MM.1S (cell line): ENCODE data around the gene SPCS2.
"Not testable (repeated sequence)": the region's sequence is repeated elsewhere in the genome, so short reads cannot be mapped to it uniquely, and the experiment has no call there.

Source experiments
- DNase-seq: peaks from one replicate; pipeline ENCODE4 v3.0.0-alpha.2; 2015
- H2AFZ ChIP-seq: fragments of 300-600 bp; sonication (generic); 2 replicates; pipeline ENCODE4 v1.6.0; 2016; ENCODE audit warnings: antibody characterized with exemption, low read length
- H3F3A ChIP-seq: fragments of 300-600 bp; sonication (generic); 2 replicates; pipeline ENCODE4 v1.6.1; 2016; ENCODE audit warnings: mild to moderate bottlenecking, antibody characterized with exemption, low read length, moderate library complexity, mixed read lengths; ENCODE audit not compliant: insufficient read depth
- H3K27ac ChIP-seq: fragments of 300-600 bp; sonication (generic); 2 replicates; pipeline ENCODE4 v1.5.1; 2016; ENCODE audit warnings: mild to moderate bottlenecking, low read length
- H3K27me3 ChIP-seq: fragments of 300-600 bp; sonication (generic); replicated peaks from 2 replicates; pipeline ENCODE4 v1.6.0; 2016; ENCODE audit warnings: low read length; ENCODE audit not compliant: insufficient read depth
- H3K36me3 ChIP-seq: fragments of 300-600 bp; sonication (generic); replicated peaks from 2 replicates; pipeline ENCODE4 v1.6.1; 2016; ENCODE audit warnings: mild to moderate bottlenecking, low read length, mixed read lengths; ENCODE audit not compliant: insufficient read depth
- H3K4me1 ChIP-seq: fragments of 300-600 bp; sonication (generic); 2 replicates; pipeline ENCODE4 v1.6.1; 2016; ENCODE audit warnings: low read length, mixed read lengths
- H3K4me2 ChIP-seq: fragments of 300-600 bp; sonication (generic); 2 replicates; pipeline ENCODE4 v1.6.0; 2016; ENCODE audit warnings: low read depth, low read length
- H3K4me3 ChIP-seq: fragments of 300-600 bp; sonication (generic); 2 replicates; pipeline ENCODE4 v1.5.1; 2016; ENCODE audit warnings: low read length, mixed read lengths
- H3K79me2 ChIP-seq: fragments of 300-600 bp; sonication (generic); 2 replicates; pipeline ENCODE4 v1.6.1; 2016; ENCODE audit warnings: mixed run types, low read length, mixed read lengths
- H3K9ac ChIP-seq: fragments of 300-600 bp; sonication (generic); 2 replicates; pipeline ENCODE4 v1.6.1; 2016; ENCODE audit warnings: low read length, mixed read lengths
- H3K9me2 ChIP-seq: fragments of 300-600 bp; sonication (generic); replicated peaks from 2 replicates; pipeline ENCODE4 v1.6.1; 2016; ENCODE audit warnings: mild to moderate bottlenecking, low read length, mixed read lengths; ENCODE audit not compliant: insufficient read depth
- H3K9me3 ChIP-seq: fragments of 300-600 bp; sonication (generic); replicated peaks from 2 replicates; pipeline ENCODE4 v1.6.1; 2016; ENCODE audit warnings: mild to moderate bottlenecking, low read length, mixed read lengths; ENCODE audit not compliant: insufficient read depth
- H4K20me1 ChIP-seq: fragments of 300-600 bp; sonication (generic); 2 replicates; pipeline ENCODE4 v1.6.1; 2016; ENCODE audit warnings: mild to moderate bottlenecking, low read length, moderate library complexity, mixed read lengths; ENCODE audit not compliant: insufficient read depth
- EZH2 ChIP-seq: fragments of 300-600 bp; sonication (generic); optimal IDR thresholded peaks from 2 replicates; pipeline ENCODE3; 2017; ENCODE audit warnings: low read depth, mild to moderate bottlenecking, antibody characterized with exemption, low read length, mixed read lengths
- EZH2phosphoT487 ChIP-seq: fragments of 300-600 bp; sonication (generic); IDR thresholded peaks from 2 replicates; pipeline ENCODE4 v1.6.1; 2018; ENCODE audit warnings: antibody characterized with exemption, low read length
- TF ChIP-seq, protein P1 (sequence below): fragments of 300-600 bp; sonication (generic); IDR thresholded peaks from 2 replicates; pipeline ENCODE4 v1.5.1; 2016; ENCODE audit warnings: antibody characterized with exemption, low read length, mixed read lengths

SPCS2 gene

DNA sequence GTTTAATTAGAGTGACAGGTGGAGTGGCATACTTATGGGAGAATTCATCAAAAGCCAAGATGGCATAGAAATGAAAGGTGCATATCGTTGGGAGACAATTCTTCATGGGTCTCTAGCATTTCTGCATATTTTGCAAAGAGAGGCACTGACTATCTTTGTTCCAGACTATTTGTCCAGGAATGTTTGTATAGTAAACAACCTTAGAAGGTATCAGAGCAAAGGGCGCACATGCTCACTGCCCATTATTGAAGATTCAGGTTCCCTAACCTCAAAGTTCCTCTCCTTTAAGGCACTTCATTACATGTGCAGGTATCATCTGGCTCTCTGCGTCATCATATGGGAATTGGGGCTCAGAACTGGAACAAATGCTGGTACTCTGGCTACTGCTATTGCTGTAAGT is 35.0 kb downstream of the SPCS2 start:
- H3K4me1 ChIP-seq = no peaks in the 10 kb centered on the region
- H3K27ac ChIP-seq = no peak overlapping the region
- H3K4me2 ChIP-seq = no peak overlapping the region
- peaks cover 3% of the 10 kb centered on the region for H3K79me2 ChIP-seq
- H3K36me3 ChIP-seq = no peaks in the 10 kb centered on the region
- H3K27me3 ChIP-seq = no peaks in the 10 kb centered on the region
- no peak overlapping the region for H3K9ac ChIP-seq
- H4K20me1 ChIP-seq = no peaks in the 10 kb centered on the region
- DNase-seq = no peak
- no peaks in the 10 kb centered on the region for H3K9me2 ChIP-seq
- H3F3A ChIP-seq = peaks cover 49% of the 10 kb centered on the region
- H3K9me3 ChIP-seq = no peaks in the 10 kb centered on the region
- no peak for TF ChIP-seq EZH2phosphoT487
- no peak overlapping the region for H3K4me3 ChIP-seq
- H2AFZ ChIP-seq = no peak overlapping the region

DNA sequence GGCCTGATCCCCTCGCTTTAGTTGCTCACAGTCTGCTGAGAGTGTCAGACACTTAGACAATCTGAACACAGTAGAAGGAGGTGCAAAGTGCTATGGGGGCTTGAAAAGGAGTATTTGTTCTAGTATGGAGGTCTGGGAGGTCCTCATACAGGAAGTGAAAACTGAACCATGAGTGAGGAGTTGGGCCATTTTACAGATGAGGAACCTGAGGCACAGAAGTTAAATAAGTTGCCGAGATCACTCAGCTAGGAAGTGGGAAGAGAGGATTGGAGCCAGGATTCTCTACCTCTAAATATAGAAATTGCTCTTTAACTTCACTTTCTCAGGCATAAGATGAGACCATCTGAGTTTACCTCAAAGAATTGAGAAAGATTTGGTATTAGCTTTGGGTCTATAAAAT is 35.7 kb downstream of the SPCS2 start:
- Histone ChIP-seq H3K79me2 (peaks cover 9% of the 10 kb centered on the region), H3K27me3 (no peaks in the 10 kb centered on the region), H3K36me3 (no peaks in the 10 kb centered on the region), H3K9me3 (no peaks in the 10 kb centered on the region), H3F3A (peaks cover 56% of the 10 kb centered on the region), H4K20me1 (no peaks in the 10 kb centered on the region), H3K27ac (no peak overlapping the region), H3K9ac (no peak overlapping the region), H3K4me2 (no peak overlapping the region), H2AFZ (no peak overlapping the region), H3K4me1 (peaks cover 3% of the 10 kb centered on the region; the same call in 1 of the 2 replicates), H3K9me2 (no peaks in the 10 kb centered on the region), H3K4me3 (no peak overlapping the region)
- DNase-seq = no peak
- no peak for TF ChIP-seq EZH2
- TF ChIP-seq, protein P1, sequence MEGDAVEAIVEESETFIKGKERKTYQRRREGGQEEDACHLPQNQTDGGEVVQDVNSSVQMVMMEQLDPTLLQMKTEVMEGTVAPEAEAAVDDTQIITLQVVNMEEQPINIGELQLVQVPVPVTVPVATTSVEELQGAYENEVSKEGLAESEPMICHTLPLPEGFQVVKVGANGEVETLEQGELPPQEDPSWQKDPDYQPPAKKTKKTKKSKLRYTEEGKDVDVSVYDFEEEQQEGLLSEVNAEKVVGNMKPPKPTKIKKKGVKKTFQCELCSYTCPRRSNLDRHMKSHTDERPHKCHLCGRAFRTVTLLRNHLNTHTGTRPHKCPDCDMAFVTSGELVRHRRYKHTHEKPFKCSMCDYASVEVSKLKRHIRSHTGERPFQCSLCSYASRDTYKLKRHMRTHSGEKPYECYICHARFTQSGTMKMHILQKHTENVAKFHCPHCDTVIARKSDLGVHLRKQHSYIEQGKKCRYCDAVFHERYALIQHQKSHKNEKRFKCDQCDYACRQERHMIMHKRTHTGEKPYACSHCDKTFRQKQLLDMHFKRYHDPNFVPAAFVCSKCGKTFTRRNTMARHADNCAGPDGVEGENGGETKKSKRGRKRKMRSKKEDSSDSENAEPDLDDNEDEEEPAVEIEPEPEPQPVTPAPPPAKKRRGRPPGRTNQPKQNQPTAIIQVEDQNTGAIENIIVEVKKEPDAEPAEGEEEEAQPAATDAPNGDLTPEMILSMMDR = no peak
- TF ChIP-seq EZH2phosphoT487 = no peak

DNA sequence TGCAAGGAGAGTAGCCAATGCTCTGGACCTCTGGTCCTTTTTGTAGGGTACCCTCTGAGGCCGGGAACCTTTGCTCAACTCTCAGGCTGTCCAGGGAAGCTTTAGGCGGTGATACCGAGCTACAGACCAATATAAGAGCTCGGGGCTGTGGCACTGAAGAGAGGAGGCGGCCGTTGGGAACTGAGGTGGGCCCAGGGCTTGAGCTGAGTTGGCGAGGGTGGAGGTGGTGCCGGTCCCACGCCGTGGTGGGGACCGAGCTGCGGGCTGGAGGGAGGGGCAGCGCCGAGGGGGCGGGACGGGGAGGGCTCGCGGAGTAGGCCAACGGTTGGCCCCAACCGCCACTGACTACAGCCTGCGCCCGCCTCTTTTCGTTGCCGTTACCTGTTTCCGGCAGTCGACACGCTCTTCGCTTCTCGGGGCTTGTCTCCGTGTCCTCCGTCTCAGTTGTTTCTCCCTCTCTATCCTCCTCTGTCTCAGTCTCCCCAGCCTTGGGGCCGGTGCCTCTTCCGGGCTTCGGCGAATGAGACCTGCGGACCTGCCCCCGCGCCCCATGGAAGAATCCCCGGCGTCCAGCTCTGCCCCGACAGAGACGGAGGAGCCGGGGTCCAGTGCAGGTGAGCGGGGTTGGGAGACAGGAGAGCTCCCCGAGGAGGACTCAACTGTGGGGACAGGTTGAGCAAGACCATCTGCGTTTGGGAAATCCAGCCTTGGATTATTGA is 39.6 kb downstream of the SPCS2 start, which contains the start of gene NEU3:
TSS of gene NEU3 (plus strand) at position 393 of the 719 bp plus-strand sequence. CDS start at position 521, 128 bp downstream.
- H3K4me1 ChIP-seq = peaks cover 7% of the 10 kb centered on the region; the same call in 1 of the 2 replicates
- H3F3A ChIP-seq = peaks cover 41% of the 10 kb centered on the region
- H2AFZ ChIP-seq = peak within 1 kb of the TSS; percentile 59
- no peaks in the 10 kb centered on the region for H4K20me1 ChIP-seq
- peak within 1 kb of the TSS; percentile 75; the same call in 1 of the 2 replicates for H3K27ac ChIP-seq
- no peaks in the 10 kb centered on the region for H3K9me3 ChIP-seq
- H3K4me2 ChIP-seq = peak within 1 kb of the TSS; percentile 96
- H3K4me3 ChIP-seq = peak within 1 kb of the TSS; percentile 86
- H3K9me2 ChIP-seq = no peaks in the 10 kb centered on the region
- H3K9ac ChIP-seq = peak within 1 kb of the TSS; percentile 77
- no peaks in the 10 kb centered on the region for H3K27me3 ChIP-seq
- no peaks in the 10 kb centered on the region for H3K36me3 ChIP-seq
- H3K79me2 ChIP-seq = peaks cover 41% of the 10 kb centered on the region
- no peak for TF ChIP-seq EZH2phosphoT487
- TF ChIP-seq, protein P1 = no peak
- TF ChIP-seq EZH2 = no peak
- peak; percentile 91 for DNase-seq

DNA sequence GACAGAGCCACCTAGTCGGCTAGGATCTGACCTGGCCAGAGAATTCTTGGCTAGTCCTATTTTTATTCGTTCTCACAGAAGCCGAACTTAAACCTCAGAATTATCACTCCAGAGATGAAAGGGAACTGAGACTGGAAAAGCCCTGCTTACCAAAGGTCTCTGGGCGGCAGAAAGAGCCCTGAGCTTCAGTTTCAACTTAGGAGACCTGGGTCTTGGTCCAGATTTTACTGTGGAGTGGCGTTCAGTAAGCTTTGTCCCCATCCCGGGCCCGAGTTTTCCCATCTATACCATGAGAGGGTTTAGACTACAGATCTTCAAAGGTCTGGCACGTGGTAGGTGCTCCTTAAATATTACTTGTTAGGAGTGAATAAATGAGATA is 40.2 kb downstream of the SPCS2 start:
- Histone ChIP-seq H3K36me3 (no peaks in the 10 kb centered on the region), H3K4me2 (peak overlapping the region; percentile 96), H2AFZ (peak overlapping the region; percentile 59), H3K9me3 (no peaks in the 10 kb centered on the region), H3K9me2 (no peaks in the 10 kb centered on the region), H3K27me3 (no peaks in the 10 kb centered on the region), H3K27ac (peak overlapping the region; percentile 75; the same call in 1 of the 2 replicates), H3F3A (peaks cover 40% of the 10 kb centered on the region), H3K4me1 (peaks cover 7% of the 10 kb centered on the region; the same call in 1 of the 2 replicates), H3K4me3 (peak overlapping the region; percentile 86), H4K20me1 (no peaks in the 10 kb centered on the region), H3K79me2 (peaks cover 41% of the 10 kb centered on the region), H3K9ac (peak overlapping the region; percentile 77)
- TF ChIP-seq EZH2phosphoT487 = no peak
- TF ChIP-seq, protein P1 = no peak
- no peak for TF ChIP-seq EZH2
- peak; percentile 35 for DNase-seq

DNA sequence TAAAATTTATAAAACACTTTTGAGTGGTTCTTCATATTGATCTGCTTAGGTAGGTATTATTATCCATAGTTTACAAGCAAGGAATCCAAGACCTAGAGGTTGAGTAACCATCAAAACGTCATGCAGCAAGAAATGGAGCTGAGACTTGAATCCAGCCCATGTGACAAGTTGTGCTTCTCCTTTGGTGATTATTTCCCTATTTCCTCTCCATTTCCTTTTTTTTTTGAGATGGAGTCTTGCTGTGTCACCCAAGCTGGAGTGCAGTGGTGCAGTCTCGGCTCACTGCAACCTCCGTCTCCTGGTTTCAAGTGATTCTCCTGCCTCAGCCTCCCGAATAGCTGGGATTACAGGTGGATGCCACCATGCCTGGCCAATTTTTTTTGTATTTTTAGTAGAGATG is 41.1 kb downstream of the SPCS2 start:
- Histone ChIP-seq H3K4me2 (peak overlapping the region; percentile 96), H3F3A (peaks cover 39% of the 10 kb centered on the region), H3K4me3 (peak overlapping the region; percentile 86), H3K79me2 (peaks cover 41% of the 10 kb centered on the region)
- H3K27ac ChIP-seq, H2AFZ ChIP-seq, H3K9ac ChIP-seq, H3K27me3 ChIP-seq, H3K36me3 ChIP-seq, H3K4me1 ChIP-seq, H3K9me2 ChIP-seq, DNase-seq, H3K9me3 ChIP-seq, H4K20me1 ChIP-seq: not testable (repeated sequence)
